K562 (cell line): Measurements from ENCODE around the gene ANXA9. TPM values are rescaled to one million over a fixed set of nuclear protein-coding genes. Genes with fewer than 3 reads are reported as not detected.
A peak's percentile ranks its signal among the peaks of the same experiment; 100 is the strongest.

Experiments used
- BHLHE40 ChIP-seq: IDR thresholded peaks from 2 replicates; pipeline ENCODE4 v1.6.1; 2011; ENCODE audit warnings: low read length, improper control_type of control experiment
- EGR1 ChIP-seq: fragments of 450-650 bp; conservative IDR thresholded peaks from 2 replicates; pipeline ENCODE4 v1.6.1; 2017; ENCODE audit warnings: mild to moderate bottlenecking
- ETV1 ChIP-seq: fragments of 450-650 bp; conservative IDR thresholded peaks from 2 replicates; pipeline ENCODE4 v1.6.1; 2016; ENCODE audit warnings: missing genetic modification characterization, control low read depth, low read depth, missing compliant biosample characterization
- ETV5 ChIP-seq: sonication (generic); formaldehyde crosslinking; IDR thresholded peaks from 2 replicates; pipeline ENCODE4 v1.4.0; 2020; ENCODE audit warnings: low read depth, mild to moderate bottlenecking, missing genetic modification reagents
- FOXJ2 ChIP-seq: fragments of 200-800 bp; sonication (Bioruptor generic); IDR thresholded peaks from 2 replicates; pipeline ENCODE4 v1.6.1; 2016; ENCODE audit warnings: missing genetic modification characterization, missing compliant biosample characterization
- FOXK2 ChIP-seq, 2 experiments: fragments of 450-650 bp; IDR thresholded peaks in 1 of 2; conservative IDR thresholded peaks in 1 of 2; 2 replicates each; pipeline ENCODE4 v1.6.1; 2016; ENCODE audit warnings: low read depth in 2 of 2, mild to moderate bottlenecking in 1 of 2
- HDAC1 ChIP-seq, 2 experiments: fragments of 450-650 bp; IDR thresholded peaks; 2 replicates each; pipeline ENCODE4 v1.6.1; 2016 to 2017; ENCODE audit warnings: inconsistent platforms in 1 of 2, mild to moderate bottlenecking in 1 of 2, moderate library complexity in 1 of 2
- HOXB6 ChIP-seq: fragments of 250-450 bp; sonication (Bioruptor Pico); IDR thresholded peaks from 2 replicates; pipeline ENCODE4 v1.5.1; 2022; ENCODE audit warnings: mild to moderate bottlenecking, borderline replicate concordance
- ILF3 ChIP-seq: fragments of 450-650 bp; IDR thresholded peaks from 2 replicates; pipeline ENCODE4 v1.6.1; 2018; ENCODE audit warnings: antibody characterized with exemption, mild to moderate bottlenecking, moderate library complexity, borderline replicate concordance
- JUN ChIP-seq, 2 experiments: sonication (generic) in 1 of 2; formaldehyde crosslinking in 1 of 2; IDR thresholded peaks; 2 replicates each; pipeline versions ENCODE4 v1.6.1 to v1.8.0; 2012 to 2022; ENCODE audit warnings: borderline replicate concordance in 2 of 2, mild to moderate bottlenecking in 2 of 2, improper control_type of control experiment in 1 of 2, low read depth in 1 of 2, low read length in 1 of 2, missing genetic modification reagents in 1 of 2
- KDM1A ChIP-seq, 2 experiments: fragments of 450-650 bp; IDR thresholded peaks; 2 replicates each; pipeline ENCODE4 v1.6.1; 2016; ENCODE audit warnings: mild to moderate bottlenecking in 2 of 2
- LARP7 ChIP-seq: fragments of 450-650 bp; IDR thresholded peaks from 2 replicates; pipeline ENCODE4 v1.6.1; 2016
- LCOR ChIP-seq: sonication (generic); formaldehyde crosslinking; IDR thresholded peaks from 2 replicates; pipeline ENCODE4 v1.8.0; 2022; ENCODE audit warnings: mild to moderate bottlenecking, missing genetic modification reagents
- MAFF ChIP-seq: IDR thresholded peaks from 2 replicates; pipeline ENCODE4 v1.6.1; 2012; ENCODE audit warnings: low read length, improper control_type of control experiment
- MAFK ChIP-seq: IDR thresholded peaks from 2 replicates; pipeline ENCODE4 v1.6.1; 2011; ENCODE audit warnings: low read length, improper control_type of control experiment
- MECOM ChIP-seq: fragments of 250-450 bp; sonication (Bioruptor Pico); IDR thresholded peaks from 2 replicates; pipeline ENCODE4 v1.8.0; 2022; ENCODE audit warnings: inconsistent platforms
- MTA2 ChIP-seq: fragments of 450-650 bp; IDR thresholded peaks from 2 replicates; pipeline ENCODE4 v1.6.1; 2016; ENCODE audit warnings: low read depth
- MYC ChIP-seq, 2 experiments: fragments of 250-450 bp in 1 of 2; sonication (Bioruptor Pico) in 1 of 2; IDR thresholded peaks; 2 replicates each; pipeline versions ENCODE4 v1.5.1 to v1.6.1; 2012 to 2021; ENCODE audit warnings: low read depth in 2 of 2, borderline replicate concordance in 1 of 2, improper control_type of control experiment in 1 of 2, low read length in 1 of 2, mild to moderate bottlenecking in 1 of 2, moderate library complexity in 1 of 2
- NR4A1 ChIP-seq, 2 experiments: fragments of 250-450 bp in 1 of 2; fragments of 450-650 bp in 1 of 2; sonication (Bioruptor Pico) in 1 of 2; IDR thresholded peaks; 2 replicates each; pipeline versions ENCODE4 v1.4.0 to v1.6.1; 2016 to 2020; ENCODE audit warnings: mild to moderate bottlenecking in 2 of 2, missing compliant biosample characterization in 1 of 2, missing genetic modification characterization in 1 of 2, moderate library complexity in 1 of 2
- PHB2 ChIP-seq: fragments of 450-650 bp; IDR thresholded peaks from 2 replicates; pipeline ENCODE4 v1.6.1; 2017; ENCODE audit warnings: low read depth
- SOX6 ChIP-seq: fragments of 450-650 bp; IDR thresholded peaks from 2 replicates; pipeline ENCODE4 v1.6.1; 2014; ENCODE audit warnings: mild to moderate bottlenecking
- SPI1 ChIP-seq: IDR thresholded peaks from 2 replicates; pipeline ENCODE4 v1.6.1; 2011; ENCODE audit warnings: low read depth, low read length, control low read depth, borderline replicate concordance
- ZBTB1 ChIP-seq: sonication (generic); formaldehyde crosslinking; IDR thresholded peaks from 2 replicates; pipeline ENCODE4 v1.8.1; 2023; ENCODE audit warnings: missing genetic modification reagents, low read depth, mild to moderate bottlenecking, borderline replicate concordance
- ZNF311 ChIP-seq: fragments of 250-450 bp; sonication (Bioruptor Pico); IDR thresholded peaks from 2 replicates; pipeline ENCODE4 v1.4.0; 2020; ENCODE audit warnings: mild to moderate bottlenecking, moderate library complexity
- polyA plus RNA-seq, 8 experiments: library from polyadenylated mRNA; depleted of rRNA in 4 of 8; stranded (reverse) in 5 of 8; unstranded in 3 of 8; fragments of >200 nt; fragmentation: Nextera tagmentation in 2 of 8; fragmentation: Illumina TruSeq in 1 of 8; extraction: Ambion mirVana in 2 of 8; extraction: Trizol in 1 of 8; gene quantifications; 2 replicates each; pipeline versions ENCODE4 v1.2.1 to v1.2.3, GENCODE V29; 2011 to 2014; ENCODE audit warnings: inconsistent platforms in 1 of 8, missing spikeins in 1 of 8
- total RNA-seq, 7 experiments: library from RNA; depleted of rRNA in 6 of 7; stranded (reverse); fragments of >200 nt in 6 of 7; fragmentation: Illumina TruSeq in 2 of 7; extraction: Trizol in 2 of 7; gene quantifications; 2 replicates each; pipeline versions ENCODE4 v1.2.1 to v1.2.3, GENCODE V29; 2011 to 2021; ENCODE audit warnings: low replicate concordance in 1 of 7
- TF ChIP-seq, protein P1 (sequence below), 2 experiments: fragments of 450-650 bp; IDR thresholded peaks; 2 replicates each; pipeline ENCODE4 v1.6.1; 2018; ENCODE audit warnings: mild to moderate bottlenecking in 2 of 2, low read depth in 1 of 2; ENCODE audit not compliant: partially characterized antibody in 2 of 2

The ANXA9 gene
- total and polyA plus RNA-seq, 9 of the 15 experiments (the other 6 are each of a cell fraction or from before 2014, with no cell fraction given) = 0.24 to 1.6 (median 0.57) TPM

DNA sequence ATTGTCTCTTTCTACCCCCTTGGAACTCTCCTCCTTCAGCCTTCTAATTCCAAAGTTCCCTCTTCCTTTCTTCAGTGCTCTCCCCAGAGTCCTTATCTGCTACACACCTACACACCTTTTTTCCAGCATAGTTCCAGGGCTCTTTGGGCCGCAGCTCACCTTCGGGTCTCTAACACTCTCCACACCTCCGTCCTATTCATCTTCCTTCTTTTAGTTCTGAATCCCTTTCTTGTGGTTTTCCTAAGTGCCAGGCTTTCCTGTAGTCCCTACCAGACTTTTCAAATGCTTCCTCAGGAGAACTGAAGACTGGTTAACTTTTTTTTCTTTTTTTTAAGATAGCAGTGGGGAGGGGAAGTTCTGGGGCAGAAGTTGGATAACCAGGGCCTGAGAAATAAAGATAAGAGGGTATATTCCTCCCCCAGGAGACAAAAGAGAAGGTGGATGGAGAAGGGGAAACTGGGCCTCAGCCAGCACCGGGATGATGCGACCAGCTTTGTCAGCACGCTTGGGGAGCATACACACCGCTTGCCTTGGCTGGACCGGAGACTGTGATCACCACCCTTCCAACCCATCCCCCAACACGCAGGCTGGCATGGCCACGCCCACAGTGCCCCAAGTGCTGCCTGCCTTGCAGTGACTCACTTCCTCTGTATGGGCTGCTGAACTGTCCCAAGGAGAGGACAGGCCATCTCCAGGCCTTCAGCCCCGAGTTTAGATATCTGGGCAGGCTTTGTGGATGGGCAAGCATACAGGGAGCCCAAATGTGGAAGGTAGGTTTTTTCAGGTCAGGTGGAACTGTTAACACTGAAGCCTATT lies 5.0 kb upstream of the ANXA9 start (continued):
- TF ChIP-seq FOXK2 (conservative IDR thresholded peaks at IDR 0.05 in 1 of 2, IDR thresholded peaks at IDR 0.05 in 1 of 2; ENCODE audit: low read depth in 2 of 2) (peak in 1 of 2 experiments; percentile 19; a peak in 1 of 4 replicates), SOX6 (peak; percentile 96), JUN (IDR thresholded peaks at IDR 0.05; ENCODE audit: borderline replicate concordance, low read depth, low read length) (peak; percentile 76; the same call in 1 of the 2 replicates), JUN (CRISPR knock-in tag; IDR thresholded peaks at IDR 0.05; ENCODE audit: borderline replicate concordance) (no peak), MAFF (no peak), SPI1 (peak; percentile 69; the same call in 1 of the 2 replicates), MECOM (CRISPR knock-in tag) (no peak), KDM1A (IDR thresholded peaks at IDR 0.05) (peak; percentile 73 to 87), MAFK (peak; percentile 26; the same call in 1 of the 2 replicates), HOXB6 (CRISPR knock-in tag) (0 out of 2 replicates have a peak, but pooled peaks have one; percentile 48), LCOR (CRISPR knock-in tag) (peak; percentile 82), MTA2 (peak; percentile 85), LARP7 (no peak), HDAC1 (IDR thresholded peaks at IDR 0.05) (peak; percentile 74 to 77; a peak in 3 of 4 replicates), EGR1 (peak; percentile 43), PHB2 (peak; percentile 55), ZNF311 (peak; percentile 71; the same call in 1 of the 2 replicates), NR4A1 (CRISPR knock-in tag; IDR thresholded peaks at IDR 0.05) (no peak), NR4A1 (tag; IDR thresholded peaks at IDR 0.05) (peak; percentile 56; the same call in 1 of the 2 replicates), ETV1 (tag) (peak; percentile 77), ILF3 (no peak), MYC (IDR thresholded peaks at IDR 0.05; ENCODE audit: low read depth, low read length) (peak; percentile 69), MYC (CRISPR knock-in tag; IDR thresholded peaks at IDR 0.05; ENCODE audit: borderline replicate concordance, low read depth) (no peak), ETV5 (CRISPR knock-in tag) (peak; percentile 82), BHLHE40 (peak; percentile 82), ZBTB1 (CRISPR knock-in tag) (0 out of 2 replicates have a peak, but pooled peaks have one; percentile 59), FOXJ2 (tag) (peak; percentile 40; the same call in 1 of the 2 replicates)
- TF ChIP-seq, protein P1, sequence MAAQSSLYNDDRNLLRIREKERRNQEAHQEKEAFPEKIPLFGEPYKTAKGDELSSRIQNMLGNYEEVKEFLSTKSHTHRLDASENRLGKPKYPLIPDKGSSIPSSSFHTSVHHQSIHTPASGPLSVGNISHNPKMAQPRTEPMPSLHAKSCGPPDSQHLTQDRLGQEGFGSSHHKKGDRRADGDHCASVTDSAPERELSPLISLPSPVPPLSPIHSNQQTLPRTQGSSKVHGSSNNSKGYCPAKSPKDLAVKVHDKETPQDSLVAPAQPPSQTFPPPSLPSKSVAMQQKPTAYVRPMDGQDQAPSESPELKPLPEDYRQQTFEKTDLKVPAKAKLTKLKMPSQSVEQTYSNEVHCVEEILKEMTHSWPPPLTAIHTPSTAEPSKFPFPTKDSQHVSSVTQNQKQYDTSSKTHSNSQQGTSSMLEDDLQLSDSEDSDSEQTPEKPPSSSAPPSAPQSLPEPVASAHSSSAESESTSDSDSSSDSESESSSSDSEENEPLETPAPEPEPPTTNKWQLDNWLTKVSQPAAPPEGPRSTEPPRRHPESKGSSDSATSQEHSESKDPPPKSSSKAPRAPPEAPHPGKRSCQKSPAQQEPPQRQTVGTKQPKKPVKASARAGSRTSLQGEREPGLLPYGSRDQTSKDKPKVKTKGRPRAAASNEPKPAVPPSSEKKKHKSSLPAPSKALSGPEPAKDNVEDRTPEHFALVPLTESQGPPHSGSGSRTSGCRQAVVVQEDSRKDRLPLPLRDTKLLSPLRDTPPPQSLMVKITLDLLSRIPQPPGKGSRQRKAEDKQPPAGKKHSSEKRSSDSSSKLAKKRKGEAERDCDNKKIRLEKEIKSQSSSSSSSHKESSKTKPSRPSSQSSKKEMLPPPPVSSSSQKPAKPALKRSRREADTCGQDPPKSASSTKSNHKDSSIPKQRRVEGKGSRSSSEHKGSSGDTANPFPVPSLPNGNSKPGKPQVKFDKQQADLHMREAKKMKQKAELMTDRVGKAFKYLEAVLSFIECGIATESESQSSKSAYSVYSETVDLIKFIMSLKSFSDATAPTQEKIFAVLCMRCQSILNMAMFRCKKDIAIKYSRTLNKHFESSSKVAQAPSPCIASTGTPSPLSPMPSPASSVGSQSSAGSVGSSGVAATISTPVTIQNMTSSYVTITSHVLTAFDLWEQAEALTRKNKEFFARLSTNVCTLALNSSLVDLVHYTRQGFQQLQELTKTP (IDR thresholded peaks at IDR 0.05; ENCODE audit: low read depth in 1 of 2, partially characterized antibody in 2 of 2) = peak; percentile 66 to 73
